ENCODE measurements around the gene YY1. TPM values are rescaled to one million over a fixed set of nuclear protein-coding genes. Genes with fewer than 3 reads are reported as not detected.

YY1 gene
- total and polyA plus RNA-seq, 2 experiments from 2014 or later, result 88.2 to 128 TPM

GRCh38 chr14:100212476-100213333, 26.2 kb upstream of the YY1 start (continued):
- no peak for TF ChIP-seq EZH2phosphoT487 (IDR thresholded peaks at IDR 0.05; ENCODE audit: unreplicated experiment)
- no peak for TF ChIP-seq ZNF331 (CRISPR knock-in tag; IDR thresholded peaks at IDR 0.05; ENCODE audit: low read depth)
- no peak for TF ChIP-seq NANOG (IDR thresholded peaks at IDR 0.05; ENCODE audit: borderline replicate concordance)
- TF ChIP-seq ZNF114 (CRISPR knock-in tag; IDR thresholded peaks at IDR 0.05), result no peak
- TF ChIP-seq ETS1 (IDR thresholded peaks at IDR 0.05), result no peak

GRCh38 chr14:100213587-100213955, 25.4 kb upstream of the YY1 start:
- Histone ChIP-seq H3K27me3 (ENCODE audit: insufficient read depth) (no peaks in the 10 kb centered on the region), H3K4me3 (peak overlapping the region; percentile 87), H3F3A (replicated peaks; ENCODE audit: low read depth) (peaks cover 14% of the 10 kb centered on the region), H3K4me1 (ENCODE audit: insufficient read depth) (peaks cover 17% of the 10 kb centered on the region), H3K4me2 (peak overlapping the region; percentile 86), H3K36me3 (ENCODE audit: insufficient read depth) (no peaks in the 10 kb centered on the region), H3K79me2 (replicated peaks; ENCODE audit: insufficient read depth) (peaks cover 29% of the 10 kb centered on the region), H4K20me1 (replicated peaks; ENCODE audit: insufficient read depth) (no peaks in the 10 kb centered on the region; the same call in 1 of the 2 replicates), H3K9me2 (ENCODE audit: insufficient read depth) (no peaks in the 10 kb centered on the region), H2AFZ (no peak overlapping the region), H3K27ac (ENCODE audit: low read depth) (peak overlapping the region; percentile 97; the same call in 1 of the 2 replicates)
- DNase-seq (ENCODE audit: low spot score), result no peak
- H3K4me1 Mint-ChIP-seq, result peaks cover 20% of the 10 kb centered on the region
- H3K36me3 Mint-ChIP-seq (ENCODE audit: low read depth), result no peaks in the 10 kb centered on the region
- peak overlapping the region; percentile 67; the same call in 1 of the 2 replicates for H3K27ac Mint-ChIP-seq
- TF ChIP-seq EZH2 (IDR thresholded peaks at IDR 0.05; ENCODE audit: low read depth, unreplicated experiment) (no peak), CTCF (conservative IDR thresholded peaks at IDR 0.05; ENCODE audit: low read depth in 2 of 2) (no peak), REST (IDR thresholded peaks at IDR 0.05; ENCODE audit: unreplicated experiment) (no peak), ZNF331 (CRISPR knock-in tag; IDR thresholded peaks at IDR 0.05; ENCODE audit: low read depth) (no peak), ZNF462 (CRISPR knock-in tag; IDR thresholded peaks at IDR 0.05) (no peak), EZH2phosphoT487 (IDR thresholded peaks at IDR 0.05; ENCODE audit: unreplicated experiment) (no peak), NANOG (IDR thresholded peaks at IDR 0.05; ENCODE audit: borderline replicate concordance) (no peak)
- H3K4me3 Mint-ChIP-seq, result peak overlapping the region; percentile 70
- H3K9me3 Mint-ChIP-seq, result no peaks in the 10 kb centered on the region; the same call in 2 of the 3 replicates
- no peak for ATAC-seq
- H3K27me3 Mint-ChIP-seq (ENCODE audit: insufficient read depth, low read depth, poor library complexity), result peaks cover 11% of the 10 kb centered on the region
